Esophagus muscularis mucosa (tissue), 3 donors: ENCODE data around the gene TRMT5.

Experiments
- CTCF ChIP-seq, 3 experiments: fragments of 200-600 bp in 2 of 3; fragments of 450-650 bp in 1 of 3; sonication (generic) in 2 of 3; IDR thresholded peaks; one replicate each; pipeline ENCODE4 v1.5.1; 2017 to 2019; ENCODE audit warnings: antibody characterized with exemption in 3 of 3, mild to moderate bottlenecking in 2 of 3, moderate library complexity in 1 of 3
- POLR2AphosphoS5 ChIP-seq, 2 donors: sonication (generic); formaldehyde crosslinking; IDR thresholded peaks; one replicate each; pipeline ENCODE4 v1.6.1; 2017; ENCODE audit warnings: antibody characterized with exemption in 2 of 2

- TF ChIP-seq CTCF (IDR thresholded peaks at IDR 0.05) (no peak), POLR2AphosphoS5 (IDR thresholded peaks at IDR 0.05) (no peak)
Observed at GRCh38 chr14:60968099-60968498, 12.8 kb downstream of the TRMT5 start.
